ENCODE results near the gene TBCK.
"Not testable (repeated sequence)": the region's sequence is repeated elsewhere in the genome, so short reads cannot be mapped to it uniquely, and the experiment has no call there.

TBCK gene

DNA sequence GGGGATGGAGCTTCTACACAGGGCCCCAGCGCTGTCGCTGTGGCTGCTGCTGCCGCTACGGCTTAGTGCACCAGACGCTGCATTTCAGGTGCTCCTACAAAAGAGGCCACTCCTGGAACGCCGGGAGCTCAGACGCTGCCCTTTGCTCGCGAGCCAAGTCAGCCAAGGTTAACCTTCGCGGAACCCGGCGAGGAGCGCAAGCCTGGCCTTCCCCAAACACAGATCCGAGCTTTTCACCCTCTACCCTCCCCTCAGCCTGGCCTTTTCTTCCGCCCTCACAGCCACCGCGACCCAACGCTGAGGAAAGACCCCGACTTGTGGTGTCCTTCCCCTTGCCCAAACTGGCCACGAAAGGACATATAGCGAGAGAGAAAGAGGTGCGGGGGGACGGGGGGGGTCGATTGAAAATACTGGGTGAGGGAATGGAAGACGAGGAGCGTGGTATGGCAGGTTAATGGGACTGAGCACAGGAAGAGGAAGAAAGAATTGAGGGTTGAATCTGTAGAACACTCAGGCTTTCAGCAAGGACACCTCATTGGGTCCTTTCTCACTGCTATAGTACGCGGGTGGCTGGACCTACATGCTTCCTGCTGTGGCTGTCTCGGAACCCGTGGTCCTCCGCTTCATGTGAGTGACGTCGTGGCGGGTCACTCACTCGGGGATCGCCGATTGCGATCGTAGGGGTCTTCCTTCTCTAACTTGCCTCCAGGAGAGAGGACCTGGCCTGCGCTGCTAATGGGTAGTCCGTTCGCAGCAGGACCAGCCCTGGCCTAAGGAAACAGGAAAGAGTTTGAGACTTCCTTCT, at the start of gene TBCK, which contains the start of gene AIMP1:
Gene TBCK, minus strand, starts transcription at position 242 of the 805 bp plus-strand sequence. CDS start 7,249 bp downstream, outside the sequence.
Gene AIMP1, plus strand, starts transcription at position 583 of the 805 bp plus-strand sequence. CDS start 8,460 bp downstream, outside the sequence.
- DNase-seq: peak; percentile 91

- no peak for DNase-seq
These were observed 49.6 kb upstream of the TBCK start for GRCh38 chr4:106365613-106366012.

- DNase-seq: no peak
These were observed 48.3 kb upstream of the TBCK start for GRCh38 chr4:106364282-106364681.

DNA sequence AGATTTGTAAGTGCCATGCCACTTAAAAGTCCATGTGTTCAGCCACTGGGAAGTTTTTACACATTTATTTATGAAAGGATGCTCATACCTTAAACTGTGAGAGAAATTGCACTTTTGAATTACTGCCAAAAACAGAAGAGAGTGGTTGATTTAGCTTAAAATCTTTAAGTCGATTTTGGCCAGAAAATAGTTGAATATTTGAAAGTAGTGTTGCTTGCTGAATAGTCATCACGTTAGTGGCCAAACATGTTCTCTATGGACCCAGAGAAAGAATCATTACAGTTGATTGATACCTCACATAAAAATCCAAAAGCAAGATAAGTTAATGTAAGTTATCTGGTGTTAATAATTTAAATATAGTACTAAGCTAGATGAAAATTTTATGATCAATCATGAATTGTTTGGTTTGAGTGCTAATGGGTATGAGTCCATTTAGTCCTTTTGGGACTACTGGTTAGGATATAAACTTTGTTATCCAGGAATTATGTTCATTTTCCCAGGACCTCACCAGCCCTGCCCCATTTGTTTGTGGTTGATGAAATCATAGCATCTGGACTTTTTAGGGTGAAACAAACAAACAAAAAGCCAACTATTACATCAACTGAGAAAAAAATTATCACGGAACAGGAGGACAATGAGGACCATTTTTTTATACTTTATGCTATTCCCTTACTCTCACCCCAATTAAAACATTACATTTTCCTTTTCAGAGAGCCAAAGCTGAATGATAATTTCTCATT, 46.2 kb upstream of the TBCK start:
- DNase-seq: no peak

DNA sequence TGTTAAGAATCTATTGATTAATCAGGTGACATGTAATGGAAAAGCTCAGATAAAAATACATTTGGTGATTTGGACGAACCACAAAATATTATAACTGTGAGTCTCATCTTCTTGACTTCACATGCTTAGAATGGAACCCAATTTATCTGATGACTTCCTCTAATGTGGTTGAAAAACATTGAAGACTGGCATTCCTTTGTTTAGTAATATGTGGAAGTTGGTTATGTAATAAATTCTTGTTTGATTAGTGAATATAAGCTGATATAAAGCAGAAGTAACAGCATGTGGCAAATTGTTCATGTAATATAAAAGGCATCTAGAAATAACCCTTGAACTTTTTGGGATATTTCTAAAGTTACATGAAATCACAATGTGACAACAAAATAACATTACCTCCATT, 42.9 kb upstream of the TBCK start:
- DNase-seq: no peak

DNA sequence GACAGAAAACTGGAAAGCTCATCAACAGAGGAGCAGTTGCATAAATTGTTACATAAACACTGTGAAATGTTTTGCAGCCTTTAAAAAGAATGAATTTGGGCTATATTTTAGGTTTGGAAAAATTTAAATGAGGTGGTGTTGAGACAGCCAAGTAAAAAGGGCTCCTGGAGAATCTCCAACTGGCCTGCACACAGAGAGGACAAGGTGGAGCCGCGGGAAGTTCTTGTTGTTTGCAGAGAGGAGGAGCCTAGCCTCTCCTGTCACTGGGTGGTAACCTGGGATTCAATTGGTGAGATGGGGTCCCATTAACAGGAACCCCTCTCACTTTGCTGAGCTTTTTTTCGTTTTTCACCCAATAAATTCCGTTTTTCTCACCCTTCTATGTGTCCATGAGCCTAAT, 39.2 kb upstream of the TBCK start:
- no peak for DNase-seq

DNA sequence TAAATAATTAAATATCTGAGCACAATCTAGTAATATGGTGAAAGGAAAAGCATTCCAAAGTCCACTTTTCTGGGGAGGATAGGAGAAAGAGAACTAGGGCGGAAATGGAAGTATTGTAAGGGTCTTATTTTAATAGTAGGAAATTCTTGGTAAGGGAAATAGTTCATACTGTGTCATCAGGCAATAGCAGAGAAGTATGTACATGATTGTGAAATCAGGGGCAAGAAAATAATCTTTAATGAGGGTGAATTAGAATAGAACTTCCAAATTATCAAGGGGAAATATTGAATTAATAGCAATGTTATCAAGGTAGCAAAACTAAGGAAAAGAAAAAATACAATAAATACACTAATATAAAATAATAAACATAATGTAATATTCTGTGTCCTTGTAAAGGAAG, 37.8 kb upstream of the TBCK start:
- no peak for DNase-seq

DNA sequence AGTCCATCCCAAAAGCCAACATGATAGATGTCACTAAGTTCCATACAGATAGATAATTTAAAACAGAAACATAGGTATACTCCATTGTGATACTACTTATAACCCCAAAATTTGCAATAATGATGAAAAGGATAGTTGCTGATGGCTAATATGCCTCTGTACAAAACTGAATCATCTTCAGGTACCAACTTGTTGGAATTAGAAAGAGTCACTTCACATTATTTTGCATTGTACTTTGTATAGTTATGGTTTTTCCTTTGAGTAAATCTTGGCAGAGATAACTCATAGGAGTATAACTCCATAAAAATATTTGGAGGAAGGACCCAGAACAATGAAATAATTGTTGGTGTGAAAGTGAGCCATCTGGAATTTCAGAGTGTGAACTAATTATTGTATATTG, 35.0 kb upstream of the TBCK start:
- DNase-seq: no peak

GRCh38 chr4:106347167-106347566, 31.2 kb upstream of the TBCK start:
- no peak for DNase-seq

DNA sequence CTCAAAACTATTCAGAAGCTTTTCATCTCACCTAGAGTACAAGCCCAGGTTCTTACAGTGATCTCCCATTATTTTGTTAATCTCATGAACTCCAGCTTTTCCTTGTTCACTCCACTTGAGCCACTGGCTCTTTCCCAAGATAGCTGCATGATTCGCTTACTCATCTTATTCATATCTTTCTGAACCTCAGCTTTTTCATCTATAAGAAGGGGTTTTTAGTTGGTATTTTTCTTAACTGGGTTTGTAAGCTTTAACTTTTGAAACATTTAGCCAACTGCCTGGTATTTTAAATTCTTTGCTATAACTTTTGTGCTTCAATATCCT, 28.6 kb upstream of the TBCK start:
- no peak for DNase-seq

- DNase-seq: no peak
These were observed 28.0 kb upstream of the TBCK start for GRCh38 chr4:106343865-106344646.

GRCh38 chr4:106340774-106341173, 24.8 kb upstream of the TBCK start:
- no peak for DNase-seq

DNA sequence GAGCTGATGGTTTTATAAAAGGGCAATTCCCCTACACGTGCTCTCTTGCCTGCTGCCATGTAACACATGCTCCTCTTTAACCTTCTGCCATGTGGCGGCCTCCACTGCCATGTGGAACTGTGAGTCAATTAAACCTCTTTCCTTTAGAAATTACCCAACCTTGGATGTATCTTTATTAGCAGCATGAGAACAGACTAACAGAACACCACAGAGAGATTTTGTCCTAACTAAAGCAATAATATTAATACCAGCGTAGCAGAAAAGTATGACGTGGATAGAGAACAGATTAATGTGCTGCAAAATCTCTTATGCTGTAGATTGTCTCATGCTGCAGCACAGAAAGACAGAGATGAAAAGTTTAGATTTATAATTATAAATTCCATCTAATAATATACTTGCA, 23.4 kb upstream of the TBCK start:
- DNase-seq: no peak

DNA sequence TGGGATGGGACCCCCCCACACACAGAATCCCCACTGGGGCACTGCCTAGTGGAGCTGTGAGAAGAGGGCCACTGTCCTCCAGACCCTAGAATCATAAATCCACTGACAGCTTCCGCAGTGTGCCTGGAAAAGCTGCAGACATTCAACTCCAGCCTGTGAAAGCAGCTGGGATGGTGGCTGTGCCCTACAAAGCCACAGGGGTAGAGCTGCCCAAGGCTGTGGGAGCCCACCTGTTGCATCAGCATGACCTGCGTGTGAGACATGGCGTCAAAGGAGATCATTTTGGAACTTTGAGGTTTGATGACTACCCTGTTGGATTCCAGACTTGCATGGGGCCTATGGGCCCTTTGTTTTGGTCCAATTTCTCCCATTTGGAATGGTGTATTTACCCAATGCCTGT, 22.7 kb upstream of the TBCK start:
- no peak for DNase-seq

DNA sequence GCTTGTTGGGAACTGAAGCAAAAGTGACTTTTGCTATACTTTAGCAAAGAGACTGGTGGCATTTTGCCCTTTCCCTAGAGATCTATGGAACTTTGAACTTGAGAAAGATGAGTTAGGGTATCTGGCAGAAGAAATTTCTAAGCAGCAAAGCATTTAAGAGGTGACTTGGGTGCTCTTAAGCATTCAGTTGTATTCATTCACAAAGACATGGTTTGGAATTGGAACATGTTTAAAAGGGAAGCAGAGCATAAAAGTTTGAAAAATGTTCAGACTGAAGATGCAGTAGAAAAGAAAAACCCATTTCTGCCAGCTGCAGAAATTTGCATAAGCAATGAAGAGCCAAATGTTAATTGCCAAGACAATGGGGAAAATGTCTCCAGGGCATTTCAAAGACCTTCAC, 21.9 kb upstream of the TBCK start:
- DNase-seq: no peak

DNA sequence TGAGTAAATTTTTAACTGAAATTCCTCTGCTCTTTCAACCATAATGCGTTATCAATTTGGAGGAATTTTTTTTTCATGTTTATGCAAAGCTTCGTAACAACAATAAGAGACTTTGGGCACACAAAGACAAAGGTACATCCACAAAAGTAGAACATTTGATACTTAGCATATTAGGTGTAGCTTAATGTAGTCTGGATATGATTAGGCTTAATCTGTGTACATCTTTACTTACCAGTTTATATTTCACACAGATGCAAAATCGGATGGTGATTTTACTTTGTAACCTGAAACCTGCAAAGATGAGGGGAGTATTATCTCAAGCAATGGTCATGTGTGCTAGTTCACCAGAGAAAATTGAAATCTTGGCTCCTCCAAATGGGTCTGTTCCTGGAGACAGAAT, 20.6 kb upstream of the TBCK start:
- no peak for DNase-seq

DNA sequence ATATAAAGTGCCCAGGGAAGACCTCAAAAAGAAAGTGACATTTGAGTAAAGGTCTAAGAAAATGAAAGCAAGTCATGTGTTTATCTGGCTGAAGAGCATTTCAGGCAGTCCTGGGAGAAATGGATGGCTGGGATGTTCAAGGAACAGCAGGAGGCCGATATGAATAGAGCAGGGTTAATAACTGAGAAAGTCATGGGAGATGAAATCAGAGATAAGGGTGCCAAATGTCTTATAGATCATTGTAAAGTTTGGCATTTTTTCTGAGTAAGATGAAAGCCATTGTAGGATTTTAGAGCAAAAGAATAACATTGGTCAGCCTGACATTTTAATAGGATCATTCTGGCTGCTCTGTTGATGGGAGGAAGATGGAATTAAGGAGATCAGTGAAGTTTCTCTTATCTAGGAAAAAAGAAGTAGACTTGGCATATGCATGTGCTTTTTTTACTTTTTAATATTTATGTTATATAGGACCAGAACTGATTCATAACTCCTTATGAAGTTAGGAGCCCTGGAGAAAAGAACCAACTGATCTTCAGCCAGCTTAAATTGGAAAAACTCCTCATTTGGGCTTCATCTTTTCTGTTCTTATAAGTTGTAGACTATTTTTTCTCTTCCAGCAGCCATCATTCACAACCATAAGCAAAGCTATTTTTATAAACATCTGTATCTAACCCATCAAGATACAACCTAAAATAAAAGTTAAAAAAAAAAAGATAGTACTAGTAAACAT, 18.9 kb upstream of the TBCK start:
- no peak for DNase-seq

GRCh38 chr4:106333186-106333585, 17.2 kb upstream of the TBCK start:
- no peak for DNase-seq

GRCh38 chr4:106329041-106329618, 13.1 kb upstream of the TBCK start:
- no peak for DNase-seq

DNA sequence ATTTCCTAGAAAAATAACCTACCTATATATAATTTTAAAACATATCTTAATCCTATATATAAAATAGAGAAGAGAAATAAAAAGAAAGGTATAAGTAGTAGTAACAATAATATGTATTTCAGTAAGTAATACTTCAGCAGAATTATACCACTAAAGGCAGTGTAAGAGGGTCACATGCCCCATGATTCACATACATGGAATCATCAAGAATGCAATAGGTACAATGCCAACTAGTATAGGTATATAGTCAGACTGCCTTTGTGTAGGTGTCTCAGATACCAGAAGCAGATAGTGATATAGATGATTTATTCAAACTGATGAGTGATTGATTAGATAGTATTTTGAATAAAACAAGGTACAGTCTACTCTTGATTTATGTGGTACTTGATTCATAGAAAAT, 9.8 kb upstream of the TBCK start:
- no peak for DNase-seq

DNA sequence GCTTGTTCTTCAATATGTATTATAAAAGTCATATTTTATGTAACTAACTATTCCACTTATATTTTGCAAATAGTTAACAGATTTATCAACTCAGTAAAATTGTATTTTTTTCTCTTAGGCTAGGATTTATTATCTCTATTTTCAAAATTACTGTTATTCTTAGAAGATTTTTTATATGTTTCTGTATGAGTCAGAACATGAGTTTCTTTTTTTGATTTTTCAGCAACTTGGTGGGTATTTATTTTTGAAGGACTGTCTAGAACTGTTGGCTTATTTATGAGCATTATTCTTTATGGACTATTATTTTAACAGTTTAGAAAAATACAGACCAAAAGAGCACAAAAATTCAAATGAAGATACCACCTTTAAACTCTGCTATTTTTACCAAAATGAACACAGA, 7.1 kb upstream of the TBCK start:
- no peak for DNase-seq

- not testable (repeated sequence) for DNase-seq
These were observed 5.8 kb upstream of the TBCK start for GRCh38 chr4:106321814-106322213.

DNA sequence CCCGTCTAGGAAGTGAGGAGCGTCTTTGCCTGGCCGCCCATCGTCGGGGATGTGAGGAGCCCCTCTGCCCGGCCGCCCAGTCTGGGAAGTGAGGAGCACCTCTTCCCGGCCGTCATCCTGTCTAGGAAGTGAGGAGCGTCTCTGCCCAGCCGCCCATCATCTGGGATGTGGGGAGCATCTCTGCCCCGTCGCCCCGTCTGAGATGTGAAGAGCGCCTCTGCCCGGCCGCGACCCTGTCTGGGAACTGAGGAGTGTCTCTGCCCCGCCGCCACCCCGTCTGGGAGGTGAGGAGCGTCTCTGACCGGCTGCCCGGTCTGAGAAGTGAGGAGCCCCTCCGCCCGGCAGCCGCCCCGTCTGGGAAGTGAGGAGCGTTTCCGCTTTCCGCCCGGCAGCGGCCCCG, 5.2 kb upstream of the TBCK start:
- not testable (repeated sequence) for DNase-seq

All from CD4-positive, alpha-beta T cell treated with Interleukin-15 for 1 hour (primary cell).